GM11168 (cell line): ENCODE measurements around the gene FOXO1.

Source experiments
- in situ Hi-C: fragments of 300-500 bp; cut with MboI; formaldehyde crosslinking; loops from one replicate; pipeline ENCODE4 v1.12.0; 2022; ENCODE audit warnings: low sequenced_read_pairs; ENCODE audit not compliant: unreplicated experiment

FOXO1 gene

GRCh38 chr13:40519637-40520036 lies 146.8 kb downstream of the FOXO1 start:
- in situ Hi-C loops: no loop called here

GRCh38 chr13:40518481-40518882 lies 148.0 kb downstream of the FOXO1 start:
- in situ Hi-C loops: no loop called here

DNA sequence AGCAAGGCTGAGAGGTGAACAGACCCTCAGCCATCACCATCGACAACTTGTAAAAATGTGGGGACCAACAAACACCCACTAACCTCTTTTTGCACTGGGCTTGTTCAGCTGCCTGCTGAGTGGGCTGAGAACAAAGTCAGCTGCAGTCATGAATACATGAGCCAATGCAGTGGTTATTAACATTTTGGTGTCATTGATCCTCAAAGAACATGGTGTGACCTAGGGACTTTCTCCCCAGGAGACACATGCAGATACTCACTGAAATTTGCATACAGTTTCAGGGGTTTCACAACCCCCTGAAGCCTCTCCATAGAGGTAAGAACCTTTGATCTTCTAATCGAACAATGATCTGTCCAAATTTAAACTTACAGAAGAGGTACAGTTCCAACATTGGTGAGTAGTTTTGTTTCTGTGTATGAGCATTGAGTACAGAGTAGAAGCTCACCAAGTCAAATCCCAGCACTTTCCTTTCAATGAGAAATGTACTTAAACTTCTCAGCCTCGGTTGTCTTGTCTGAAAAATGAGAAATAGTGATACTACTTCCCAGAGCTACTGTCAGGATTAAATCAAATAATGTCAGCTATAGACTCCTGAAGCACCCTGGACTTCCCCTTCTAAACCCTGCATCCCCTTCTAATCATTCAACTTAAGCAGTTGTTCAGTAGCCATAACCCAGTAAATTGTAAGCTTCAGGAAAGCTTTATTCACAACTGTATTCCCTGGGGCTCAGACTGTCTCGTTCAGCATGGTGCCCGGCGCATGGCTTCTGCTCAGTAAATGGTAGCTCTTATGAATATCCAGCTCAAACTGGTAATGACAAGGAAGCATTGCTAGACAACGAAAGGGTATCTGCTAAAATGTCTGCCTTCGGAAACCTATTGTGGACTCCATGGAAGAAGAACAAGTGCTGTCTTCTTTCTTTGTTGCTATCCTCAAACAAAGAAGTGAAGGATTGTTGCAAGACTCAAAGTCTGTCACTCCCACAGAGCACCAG lies 148.7 kb downstream of the FOXO1 start:
- in situ Hi-C loops: no loop called here

- in situ Hi-C loops: no loop called here
These were observed 150.7 kb downstream of the FOXO1 start for GRCh38 chr13:40515702-40516101.

DNA sequence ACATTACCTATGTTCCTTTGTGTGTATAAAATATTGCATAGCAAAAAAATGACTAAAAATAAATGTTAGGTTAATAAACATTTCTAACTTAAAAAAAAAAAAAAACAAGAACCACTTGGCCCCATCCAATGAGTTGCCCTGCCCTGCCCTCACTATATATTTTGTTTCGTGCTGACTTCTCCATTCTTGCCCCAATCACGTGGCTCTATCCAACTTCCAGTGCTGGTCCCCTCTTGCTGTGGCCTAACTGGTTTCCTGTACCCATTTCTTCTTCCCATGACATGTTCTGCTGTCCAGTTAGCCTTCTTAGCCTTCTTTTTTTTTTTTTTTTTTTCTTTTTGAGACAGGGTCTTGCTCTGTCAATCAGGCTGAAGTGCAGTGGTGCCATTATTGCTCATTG lies 151.6 kb downstream of the FOXO1 start:
- in situ Hi-C loops: no loop called here

- in situ Hi-C loops: no loop called here
These were observed 156.6 kb downstream of the FOXO1 start for GRCh38 chr13:40509876-40510275.

DNA sequence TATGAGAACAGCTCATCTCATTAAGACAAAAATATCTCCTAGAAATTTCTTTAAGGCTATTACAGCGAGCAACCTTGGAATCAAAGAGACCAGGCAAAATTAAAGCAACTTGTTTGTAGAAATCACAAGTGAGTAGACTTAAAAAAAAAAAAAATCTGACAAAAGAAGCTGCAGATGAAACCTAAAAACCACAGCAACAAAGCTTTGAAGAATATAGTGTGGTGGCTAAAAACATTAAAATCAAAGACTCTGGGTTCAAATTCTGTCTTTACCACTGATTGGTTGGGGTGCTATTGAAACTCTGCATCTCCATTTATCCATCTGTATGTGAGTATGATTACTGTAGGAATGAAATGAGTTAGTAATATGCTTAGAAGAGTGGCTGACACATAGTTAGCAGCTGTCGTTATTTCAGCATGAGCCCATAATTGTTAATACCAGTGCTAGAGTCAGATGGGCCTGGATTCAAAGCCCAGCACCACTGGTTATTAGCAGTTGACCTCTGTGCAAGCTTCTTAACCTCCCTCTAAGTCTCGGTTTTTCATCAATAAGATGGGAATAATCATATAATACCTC lies 157.6 kb downstream of the FOXO1 start:
- in situ Hi-C loops: no loop called here

- in situ Hi-C loops: no loop called here
These were observed 158.3 kb downstream of the FOXO1 start for GRCh38 chr13:40508127-40508526.

- in situ Hi-C loops: no loop called here
These were observed 159.6 kb downstream of the FOXO1 start for GRCh38 chr13:40506592-40507446.
